ENCODE results near the gene SLC35F6. TPM values are rescaled to one million over a fixed set of nuclear protein-coding genes. Genes with fewer than 3 reads are reported as not detected.

SLC35F6 gene
- total and polyA plus RNA-seq, 2 donors (not counting 3 experiments of a cell fraction or from before 2014, with no cell fraction given): 34.6 to 39.8 TPM

DNA sequence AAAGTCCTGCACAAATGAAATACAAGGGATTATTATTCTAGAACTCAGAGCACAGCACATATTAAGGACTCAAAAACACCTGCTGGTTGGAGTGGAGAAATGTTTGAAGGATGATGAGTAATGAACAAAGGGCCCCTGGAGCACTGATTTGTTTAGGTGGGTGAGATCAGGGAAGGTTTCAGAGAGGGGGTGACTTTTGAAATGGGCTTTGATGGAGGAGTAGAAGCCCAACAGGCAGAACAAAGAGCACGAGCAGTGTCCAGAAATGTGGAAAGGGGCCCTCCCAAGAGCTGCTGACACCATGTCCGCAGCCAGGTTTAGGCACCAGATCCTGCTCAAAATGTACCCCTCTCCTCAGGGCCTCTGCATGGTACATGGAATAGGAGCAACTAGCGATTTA is 47.7 kb upstream of the SLC35F6 start:
- no peak overlapping the region for H3K9ac ChIP-seq (replicated peaks; ENCODE audit: extremely low read depth, insufficient read depth, low read length)
- TF ChIP-seq, protein P1, sequence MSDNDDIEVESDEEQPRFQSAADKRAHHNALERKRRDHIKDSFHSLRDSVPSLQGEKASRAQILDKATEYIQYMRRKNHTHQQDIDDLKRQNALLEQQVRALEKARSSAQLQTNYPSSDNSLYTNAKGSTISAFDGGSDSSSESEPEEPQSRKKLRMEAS (IDR thresholded peaks at IDR 0.05; ENCODE audit: insufficient read depth, insufficient read length): no peak
- TF ChIP-seq MYC (IDR thresholded peaks at IDR 0.05; ENCODE audit: low read depth, low read length): no peak
- no peak for TF ChIP-seq POLR2AphosphoS5 (IDR thresholded peaks at IDR 0.05; ENCODE audit: insufficient read depth, low read depth, low read length)
- TF ChIP-seq FOS (IDR thresholded peaks at IDR 0.05; ENCODE audit: borderline replicate concordance, insufficient read depth, low read length): no peak
- no peak for TF ChIP-seq POLR2A (IDR thresholded peaks at IDR 0.05; ENCODE audit: low read depth, low read length)
- no peak for TF ChIP-seq CTCF (IDR thresholded peaks at IDR 0.05; ENCODE audit: extremely low read depth in 1 of 2, insufficient read depth in 1 of 2, low read depth in 1 of 2, low read length in 2 of 2)
- no peak for DNase-seq (ENCODE audit: low read depth, low spot score)
- ChIA-PET CTCF (no interaction called here), POLR2A (no interaction called here)
- H3K4me1 ChIP-seq (ENCODE audit: control insufficient read depth, extremely low read depth, insufficient read depth, low read length): no peaks in the 10 kb centered on the region
- dilution Hi-C loops (cut with MboI; ENCODE audit: extremely low pct_ligation_motif_present, low sequenced_read_pairs): no loop called here
- no peaks in the 10 kb centered on the region for H3K9me3 ChIP-seq (replicated peaks; ENCODE audit: control insufficient read depth, insufficient read depth, low read length)
- peaks cover 0 to under 1% of the 10 kb centered on the region in 2 experiments for H3K27me3 ChIP-seq (ENCODE audit: control insufficient read depth in 2 of 2, insufficient read depth in 2 of 2, low read length in 2 of 2)
- intact Hi-C loops (cut with micrococcal nuclease): no loop called here
- H3K79me2 ChIP-seq (ENCODE audit: control insufficient read depth, insufficient read depth, low read length): no peaks in the 10 kb centered on the region
- no peak overlapping the region for H3K4me2 ChIP-seq (ENCODE audit: insufficient read depth, low read length)
- no peak for FAIRE-seq
- no peaks in the 10 kb centered on the region for H4K20me1 ChIP-seq (replicated peaks; ENCODE audit: control insufficient read depth, extremely low read depth, insufficient read depth, low read length)
- H3K9me1 ChIP-seq (replicated peaks; ENCODE audit: control insufficient read depth, extremely low read depth, insufficient read depth, low read length): no peaks in the 10 kb centered on the region
- H2AFZ ChIP-seq (ENCODE audit: low read depth, low read length): no peak overlapping the region
- H3K4me3 ChIP-seq (replicated peaks in 1 of 3; ENCODE audit: insufficient read depth in 1 of 3, low read depth in 1 of 3, low read length in 3 of 3): no peak overlapping the region
- no TSS peak for BruUV-seq (replicated peaks)
- no peak overlapping the region for H3K27ac ChIP-seq (ENCODE audit: insufficient read depth, low read depth, low read length)
- no peaks in the 10 kb centered on the region for H3K36me3 ChIP-seq (ENCODE audit: control insufficient read depth in 2 of 2, extremely low read depth in 1 of 2, insufficient read depth in 2 of 2, low read length in 2 of 2)

DNA sequence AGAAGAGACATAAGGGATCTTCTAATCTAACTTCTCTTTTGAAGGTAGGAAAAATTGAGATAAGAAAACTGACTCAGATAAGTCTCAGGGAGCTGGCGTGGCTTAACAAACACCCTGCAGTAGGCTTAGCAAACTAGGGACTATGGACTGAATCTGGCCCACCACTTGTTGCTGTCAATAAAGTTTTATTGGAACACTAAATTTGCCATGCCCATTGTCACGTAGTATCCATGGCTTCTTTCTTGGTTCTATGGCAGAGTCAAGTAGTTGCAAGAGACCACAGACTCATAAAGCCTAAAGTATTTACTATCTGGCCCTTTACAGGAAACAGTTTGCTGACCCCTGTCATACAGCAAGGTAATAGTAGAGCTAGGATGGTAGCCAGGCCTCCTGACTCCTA is 47.3 kb upstream of the SLC35F6 start:
- ChIA-PET POLR2A (no interaction called here), CTCF (interaction anchor here (1.1 kb wide), 1 partner anchor 29 kb away, joined by 3 read pairs; no protein-coding TSS in a partner anchor)
- dilution Hi-C loops (cut with MboI; ENCODE audit: extremely low pct_ligation_motif_present, low sequenced_read_pairs) (no loop called here), intact Hi-C loops (cut with micrococcal nuclease) (no loop called here)
- Histone ChIP-seq H3K9me3 (replicated peaks; ENCODE audit: control insufficient read depth, insufficient read depth, low read length) (no peaks in the 10 kb centered on the region), H3K27me3 (ENCODE audit: control insufficient read depth in 2 of 2, insufficient read depth in 2 of 2, low read length in 2 of 2) (no peaks in the 10 kb centered on the region), H2AFZ (ENCODE audit: low read depth, low read length) (no peak overlapping the region), H3K79me2 (ENCODE audit: control insufficient read depth, insufficient read depth, low read length) (no peaks in the 10 kb centered on the region), H3K4me3 (replicated peaks in 1 of 3; ENCODE audit: insufficient read depth in 1 of 3, low read depth in 1 of 3, low read length in 3 of 3) (no peak overlapping the region), H3K4me2 (ENCODE audit: insufficient read depth, low read length) (no peak overlapping the region), H3K9me1 (replicated peaks; ENCODE audit: control insufficient read depth, extremely low read depth, insufficient read depth, low read length) (no peaks in the 10 kb centered on the region), H3K9ac (replicated peaks; ENCODE audit: extremely low read depth, insufficient read depth, low read length) (no peak overlapping the region), H3K4me1 (ENCODE audit: control insufficient read depth, extremely low read depth, insufficient read depth, low read length) (no peaks in the 10 kb centered on the region), H3K36me3 (ENCODE audit: control insufficient read depth in 2 of 2, extremely low read depth in 1 of 2, insufficient read depth in 2 of 2, low read length in 2 of 2) (no peaks in the 10 kb centered on the region), H4K20me1 (replicated peaks; ENCODE audit: control insufficient read depth, extremely low read depth, insufficient read depth, low read length) (no peaks in the 10 kb centered on the region), H3K27ac (ENCODE audit: insufficient read depth, low read depth, low read length) (no peak overlapping the region)
- FAIRE-seq (no peak), DNase-seq (ENCODE audit: low read depth, low spot score) (no peak)
- BruUV-seq (replicated peaks): no TSS peak
- TF ChIP-seq POLR2AphosphoS5 (IDR thresholded peaks at IDR 0.05; ENCODE audit: insufficient read depth, low read depth, low read length) (no peak), POLR2A (IDR thresholded peaks at IDR 0.05; ENCODE audit: low read depth, low read length) (no peak), MYC (IDR thresholded peaks at IDR 0.05; ENCODE audit: low read depth, low read length) (no peak), EZH2 (IDR thresholded peaks at IDR 0.05; ENCODE audit: borderline replicate concordance, low read depth, low read length, severe bottlenecking) (no peak), JUN (IDR thresholded peaks at IDR 0.05; ENCODE audit: borderline replicate concordance, insufficient read depth, insufficient read length, low read depth) (no peak), FOS (IDR thresholded peaks at IDR 0.05; ENCODE audit: borderline replicate concordance, insufficient read depth, low read length) (no peak), CTCF (IDR thresholded peaks at IDR 0.05; ENCODE audit: extremely low read depth in 1 of 2, insufficient read depth in 1 of 2, low read depth in 1 of 2, low read length in 2 of 2) (no peak), GATA2 (IDR thresholded peaks at IDR 0.05; ENCODE audit: insufficient read depth, insufficient read length, low read depth, low read length) (no peak)
- TF ChIP-seq, protein P1 (IDR thresholded peaks at IDR 0.05; ENCODE audit: insufficient read depth, insufficient read length): no peak

All from endothelial cell of umbilical vein (primary cell).